WI38 (cell line): Measurements from ENCODE around the gene MTHFD1.

Experiments used
- H3K4me3 ChIP-seq: 2 replicates; pipeline ENCODE4 v1.5.1; 2011; ENCODE audit warnings: low read depth, mild to moderate bottlenecking, control low read depth, low read length
- TF ChIP-seq, protein P1 (sequence below): IDR thresholded peaks from 2 replicates; pipeline ENCODE4 v1.5.1; 2012; ENCODE audit warnings: low read depth, mild to moderate bottlenecking, control low read depth, low read length

MTHFD1 gene

DNA sequence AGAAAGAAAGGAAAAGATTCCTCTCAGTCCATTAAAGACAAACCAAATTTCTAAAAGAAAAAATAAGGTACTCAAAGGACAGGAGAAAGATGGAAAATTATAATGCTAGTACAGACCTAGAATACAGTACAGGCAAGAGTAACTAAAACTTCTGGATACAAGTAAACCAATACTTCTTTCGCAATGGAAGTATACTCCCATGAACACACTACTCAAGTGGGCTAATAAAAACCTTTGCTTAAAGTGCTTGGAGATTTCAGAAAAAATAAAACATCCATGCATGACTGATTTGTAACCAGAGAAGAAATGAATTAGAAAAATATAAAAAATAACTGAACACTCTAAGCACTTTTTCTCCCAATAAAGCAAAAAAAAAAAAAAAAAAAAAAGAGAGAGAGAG is 111.9 kb downstream of the MTHFD1 start:
- H3K4me3 ChIP-seq = no peak overlapping the region
- TF ChIP-seq, protein P1, sequence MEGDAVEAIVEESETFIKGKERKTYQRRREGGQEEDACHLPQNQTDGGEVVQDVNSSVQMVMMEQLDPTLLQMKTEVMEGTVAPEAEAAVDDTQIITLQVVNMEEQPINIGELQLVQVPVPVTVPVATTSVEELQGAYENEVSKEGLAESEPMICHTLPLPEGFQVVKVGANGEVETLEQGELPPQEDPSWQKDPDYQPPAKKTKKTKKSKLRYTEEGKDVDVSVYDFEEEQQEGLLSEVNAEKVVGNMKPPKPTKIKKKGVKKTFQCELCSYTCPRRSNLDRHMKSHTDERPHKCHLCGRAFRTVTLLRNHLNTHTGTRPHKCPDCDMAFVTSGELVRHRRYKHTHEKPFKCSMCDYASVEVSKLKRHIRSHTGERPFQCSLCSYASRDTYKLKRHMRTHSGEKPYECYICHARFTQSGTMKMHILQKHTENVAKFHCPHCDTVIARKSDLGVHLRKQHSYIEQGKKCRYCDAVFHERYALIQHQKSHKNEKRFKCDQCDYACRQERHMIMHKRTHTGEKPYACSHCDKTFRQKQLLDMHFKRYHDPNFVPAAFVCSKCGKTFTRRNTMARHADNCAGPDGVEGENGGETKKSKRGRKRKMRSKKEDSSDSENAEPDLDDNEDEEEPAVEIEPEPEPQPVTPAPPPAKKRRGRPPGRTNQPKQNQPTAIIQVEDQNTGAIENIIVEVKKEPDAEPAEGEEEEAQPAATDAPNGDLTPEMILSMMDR = no peak

DNA sequence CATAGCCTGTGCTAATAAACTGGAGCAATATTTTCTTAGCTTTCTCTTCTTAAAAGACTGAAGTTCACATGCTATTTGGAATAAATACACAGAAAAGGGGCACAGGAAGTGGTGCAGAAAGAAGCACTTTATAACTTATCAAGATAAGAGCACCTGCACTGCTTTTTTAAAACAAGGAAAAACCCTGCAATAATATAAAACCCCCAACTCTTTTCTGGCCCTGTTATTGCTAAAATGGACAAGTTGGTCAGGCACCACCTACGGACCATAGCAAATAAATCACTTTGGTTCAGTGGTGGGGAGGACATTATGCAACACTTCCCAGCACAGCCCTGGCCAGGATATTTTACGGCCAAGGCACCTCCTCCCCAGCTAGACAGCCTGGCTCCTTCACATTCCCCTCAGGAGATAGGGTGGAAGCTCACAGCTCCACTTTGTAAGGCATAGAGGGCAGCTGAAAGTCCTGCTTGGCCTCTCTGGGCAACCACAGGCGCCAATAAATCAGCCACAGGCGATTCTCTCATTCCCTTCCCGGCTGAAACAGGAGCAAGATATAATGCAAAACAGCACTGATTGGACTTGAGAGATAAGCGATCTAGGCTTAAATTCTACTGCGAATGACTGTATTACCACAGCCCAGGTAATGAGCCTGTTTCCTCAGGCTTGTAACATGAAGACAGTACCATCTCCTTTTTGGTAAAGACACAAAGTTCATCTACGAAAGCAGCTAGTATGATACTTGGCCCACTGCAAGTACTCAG is 113.4 kb downstream of the MTHFD1 start:
- H3K4me3 ChIP-seq = peak overlapping the region; percentile 72

DNA sequence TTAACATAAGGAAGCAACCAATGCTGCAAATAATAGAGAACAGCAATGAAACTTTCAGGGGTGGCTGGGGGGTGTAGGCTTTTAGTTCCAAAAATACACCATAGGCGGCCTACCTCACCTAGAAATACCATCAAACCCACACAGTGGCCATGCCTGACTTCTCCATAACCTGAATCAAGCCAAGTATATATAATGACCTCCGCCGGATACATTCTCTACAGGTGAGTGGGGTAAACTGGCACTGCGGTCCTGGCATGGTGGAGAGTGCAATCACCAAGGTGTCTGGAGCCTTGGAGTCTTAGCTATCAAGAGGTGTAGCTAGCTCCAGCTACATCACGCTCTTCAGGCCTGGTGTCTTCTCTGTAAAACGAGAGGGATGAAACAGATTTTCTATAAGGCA is 114.3 kb downstream of the MTHFD1 start:
- peak overlapping the region; percentile 72 for H3K4me3 ChIP-seq
- TF ChIP-seq, protein P1 = no peak

More for the DNA sequence above, 113.4 kb downstream of the MTHFD1 start:
- TF ChIP-seq, protein P1 = no peak

DNA sequence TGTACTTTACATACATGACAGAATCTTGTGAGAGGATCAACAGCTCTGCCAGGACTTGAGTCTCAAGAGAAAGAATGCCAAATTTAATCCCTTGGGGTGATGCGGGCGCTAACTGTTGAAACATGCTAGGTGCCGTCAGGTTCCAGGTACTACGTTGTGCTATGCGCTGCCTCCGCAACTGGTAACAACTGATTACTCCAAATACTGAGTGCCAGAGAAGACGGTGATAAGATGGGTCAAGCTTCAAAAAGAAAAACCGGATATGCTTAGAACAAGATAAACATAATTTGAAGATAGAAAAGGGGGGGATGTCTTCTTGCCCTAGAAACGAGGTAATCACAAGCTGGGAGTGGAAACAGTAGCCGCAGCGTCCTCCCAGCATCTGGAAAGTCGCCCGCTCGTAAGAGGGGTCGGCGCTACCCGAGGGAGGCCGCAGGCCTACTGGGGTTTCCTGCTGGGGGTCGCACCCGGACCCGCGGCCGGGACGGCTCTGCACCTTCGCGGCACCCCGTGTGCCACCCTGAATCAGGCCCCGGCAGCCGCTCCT is 114.8 kb downstream of the MTHFD1 start:
- H3K4me3 ChIP-seq = peak overlapping the region; percentile 72
- TF ChIP-seq, protein P1 = 0 out of 2 replicates have a peak, but pooled peaks have one; percentile 1

DNA sequence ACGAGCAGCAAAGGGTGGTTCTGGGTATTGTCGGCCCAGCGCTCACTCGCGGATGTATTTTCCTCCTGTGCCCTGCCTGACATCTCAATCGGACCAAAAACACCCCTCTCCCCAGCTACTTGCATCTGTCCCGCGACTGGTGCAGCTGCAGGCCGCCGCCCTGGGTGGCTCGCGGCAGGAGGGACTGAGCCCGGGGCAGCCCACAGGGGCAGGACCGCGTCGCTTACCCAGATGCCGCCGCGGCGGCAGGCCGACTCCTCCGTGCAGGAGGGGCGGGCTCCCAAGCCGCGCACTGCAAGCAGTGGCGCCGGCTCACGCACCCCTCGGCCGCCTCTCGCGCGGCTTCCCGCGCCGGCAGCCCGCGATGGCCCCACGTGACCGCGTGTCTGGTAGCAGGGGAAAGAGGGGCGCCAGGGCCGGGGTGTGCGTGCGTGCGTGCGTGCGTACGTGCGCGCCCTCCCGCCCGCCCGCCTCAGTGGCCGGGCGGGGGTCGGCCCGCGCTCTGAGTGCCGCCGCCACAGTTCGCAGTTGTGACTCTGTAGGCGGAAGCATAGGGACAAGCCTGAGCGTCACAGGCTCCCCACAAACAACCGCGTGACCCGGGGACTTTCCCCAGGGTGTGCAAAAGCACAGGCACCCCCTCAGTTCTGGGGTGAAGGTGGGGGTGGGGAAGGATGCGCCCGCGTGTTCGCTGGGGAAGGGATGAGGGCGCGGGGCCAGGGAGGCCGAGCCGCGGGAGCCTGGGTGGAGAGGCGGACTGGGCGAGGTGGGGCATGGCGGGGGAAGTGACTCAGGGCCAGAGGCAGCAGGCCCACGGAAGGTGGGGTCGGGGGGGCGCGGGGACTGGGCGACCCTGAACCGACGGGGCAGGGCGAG is 115.5 kb downstream of the MTHFD1 start, which contains the start of gene ZBTB25:
TSS of gene ZBTB25 (minus strand) at position 405 of the 876 bp plus-strand sequence. CDS start 13,305 bp downstream, outside the sequence.
- peak within 1 kb of the TSS; percentile 72 for H3K4me3 ChIP-seq
- TF ChIP-seq, protein P1 = no peak

DNA sequence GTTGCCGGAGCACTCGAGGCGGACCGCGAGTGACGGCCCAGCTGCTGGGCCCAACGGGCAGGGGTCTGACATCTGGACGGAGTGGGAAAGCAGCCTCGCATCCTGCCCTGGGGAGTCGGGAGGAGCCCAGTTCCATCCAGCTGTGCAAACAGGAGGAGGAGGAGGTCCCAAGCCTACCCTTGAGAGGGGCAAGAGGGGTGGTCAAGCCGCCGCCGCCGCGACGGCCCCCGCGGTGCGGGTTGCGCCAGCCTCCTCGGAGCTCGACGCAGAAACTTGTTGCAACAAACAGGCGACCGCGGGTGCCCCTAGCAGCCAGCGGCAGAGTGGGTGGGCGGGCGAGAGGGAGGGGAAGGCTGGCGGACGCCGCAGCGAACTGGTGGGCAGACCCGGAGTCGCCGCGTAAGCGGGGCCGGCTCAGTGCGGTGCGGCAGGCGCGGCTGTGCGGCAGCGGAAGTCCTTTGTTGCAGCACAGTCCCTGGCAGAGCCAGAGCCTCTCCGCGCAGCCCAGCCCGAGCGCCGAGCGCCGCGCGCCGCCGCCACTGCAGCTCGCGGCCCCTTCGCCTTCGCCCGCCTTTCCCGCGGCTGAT is 116.2 kb downstream of the MTHFD1 start, which contains the start of gene ZBTB1:
TSS of gene ZBTB1 (plus strand) at position 461 of the 587 bp plus-strand sequence. CDS start 16,735 bp downstream, outside the sequence.
- TF ChIP-seq, protein P1 = no peak
- peak within 1 kb of the TSS; percentile 72 for H3K4me3 ChIP-seq
